ENCODE data around the gene MXD3.

GRCh38 chr5:177343777-177344176, 32.1 kb upstream of the MXD3 start:
- no peak for TF ChIP-seq POLR2A (IDR thresholded peaks at IDR 0.05)
- TF ChIP-seq CTCF (IDR thresholded peaks at IDR 0.05), result no peak
